Measurements from ENCODE around the gene ITIH5. TPM values are rescaled to one million over a fixed set of nuclear protein-coding genes. Genes with fewer than 3 reads are reported as not detected.
A peak's percentile ranks its signal among the peaks of the same experiment; 100 is the strongest.

ITIH5 gene
- total RNA-seq, 1 donor from 2014 or later, result not detected

- Mint-ChIP-seq H3K36me3 (ENCODE audit: low read depth) (no peaks in the 10 kb centered on the region), H3K4me1 (peaks cover 14% of the 10 kb centered on the region), H3K9me3 (no peaks in the 10 kb centered on the region), H3K4me3 (no peak overlapping the region), H3K27ac (no peak overlapping the region), H3K27me3 (peaks cover 4% of the 10 kb centered on the region)
- DNase-seq (no peak), ATAC-seq (ENCODE audit: low read depth) (peak; percentile 82)
- ChIA-PET POLR2A (interaction anchor here (0.6 to 1.1 kb wide), 5 partner anchors 40 to 459 kb away, joined by 3 to 11 read pairs (median 4); partner anchors contain the start of genes SFMBT2 and TAF3), CTCF (interaction anchor here (0.6 to 4.3 kb wide), 28 partner anchors 10 to 1777 kb away, joined by 3 to 86 read pairs (median 4); partner anchors contain the start of genes SFMBT2 and TAF3)
- intact Hi-C loops (cut with micrococcal nuclease), result loop anchor here (1.0 to 10.0 kb wide), 10 partner anchors 53 to 1777 kb away; partner anchors contain the start of genes ITIH5 and SFMBT2
- TF ChIP-seq, protein P1, sequence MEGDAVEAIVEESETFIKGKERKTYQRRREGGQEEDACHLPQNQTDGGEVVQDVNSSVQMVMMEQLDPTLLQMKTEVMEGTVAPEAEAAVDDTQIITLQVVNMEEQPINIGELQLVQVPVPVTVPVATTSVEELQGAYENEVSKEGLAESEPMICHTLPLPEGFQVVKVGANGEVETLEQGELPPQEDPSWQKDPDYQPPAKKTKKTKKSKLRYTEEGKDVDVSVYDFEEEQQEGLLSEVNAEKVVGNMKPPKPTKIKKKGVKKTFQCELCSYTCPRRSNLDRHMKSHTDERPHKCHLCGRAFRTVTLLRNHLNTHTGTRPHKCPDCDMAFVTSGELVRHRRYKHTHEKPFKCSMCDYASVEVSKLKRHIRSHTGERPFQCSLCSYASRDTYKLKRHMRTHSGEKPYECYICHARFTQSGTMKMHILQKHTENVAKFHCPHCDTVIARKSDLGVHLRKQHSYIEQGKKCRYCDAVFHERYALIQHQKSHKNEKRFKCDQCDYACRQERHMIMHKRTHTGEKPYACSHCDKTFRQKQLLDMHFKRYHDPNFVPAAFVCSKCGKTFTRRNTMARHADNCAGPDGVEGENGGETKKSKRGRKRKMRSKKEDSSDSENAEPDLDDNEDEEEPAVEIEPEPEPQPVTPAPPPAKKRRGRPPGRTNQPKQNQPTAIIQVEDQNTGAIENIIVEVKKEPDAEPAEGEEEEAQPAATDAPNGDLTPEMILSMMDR (IDR thresholded peaks at IDR 0.05), result no peak
These were observed 141.3 kb downstream of the ITIH5 start for GRCh38 chr10:7525314-7526016.

GRCh38 chr10:7523656-7524055, 143.1 kb downstream of the ITIH5 start:
- no peak overlapping the region for H3K27ac Mint-ChIP-seq
- H3K9me3 Mint-ChIP-seq, result no peaks in the 10 kb centered on the region
- ChIA-PET POLR2A (no interaction called here), CTCF (interaction anchor here (0.8 to 4.3 kb wide), 3 partner anchors 163 to 1779 kb away, joined by 3 to 86 read pairs (median 3); no protein-coding TSS in a partner anchor)
- H3K27me3 Mint-ChIP-seq, result peaks cover 2% of the 10 kb centered on the region
- H3K4me1 Mint-ChIP-seq, result peaks cover 15% of the 10 kb centered on the region
- no peak overlapping the region for H3K4me3 Mint-ChIP-seq
- TF ChIP-seq, protein P1 (IDR thresholded peaks at IDR 0.05), result no peak
- no peaks in the 10 kb centered on the region for H3K36me3 Mint-ChIP-seq (ENCODE audit: low read depth)
- intact Hi-C loops (cut with micrococcal nuclease), result loop anchor here (2.0 to 10.0 kb wide), 3 partner anchors 39 to 859 kb away; no protein-coding TSS in a partner anchor
- no peak for DNase-seq
- ATAC-seq (ENCODE audit: low read depth), result no peak

DNA sequence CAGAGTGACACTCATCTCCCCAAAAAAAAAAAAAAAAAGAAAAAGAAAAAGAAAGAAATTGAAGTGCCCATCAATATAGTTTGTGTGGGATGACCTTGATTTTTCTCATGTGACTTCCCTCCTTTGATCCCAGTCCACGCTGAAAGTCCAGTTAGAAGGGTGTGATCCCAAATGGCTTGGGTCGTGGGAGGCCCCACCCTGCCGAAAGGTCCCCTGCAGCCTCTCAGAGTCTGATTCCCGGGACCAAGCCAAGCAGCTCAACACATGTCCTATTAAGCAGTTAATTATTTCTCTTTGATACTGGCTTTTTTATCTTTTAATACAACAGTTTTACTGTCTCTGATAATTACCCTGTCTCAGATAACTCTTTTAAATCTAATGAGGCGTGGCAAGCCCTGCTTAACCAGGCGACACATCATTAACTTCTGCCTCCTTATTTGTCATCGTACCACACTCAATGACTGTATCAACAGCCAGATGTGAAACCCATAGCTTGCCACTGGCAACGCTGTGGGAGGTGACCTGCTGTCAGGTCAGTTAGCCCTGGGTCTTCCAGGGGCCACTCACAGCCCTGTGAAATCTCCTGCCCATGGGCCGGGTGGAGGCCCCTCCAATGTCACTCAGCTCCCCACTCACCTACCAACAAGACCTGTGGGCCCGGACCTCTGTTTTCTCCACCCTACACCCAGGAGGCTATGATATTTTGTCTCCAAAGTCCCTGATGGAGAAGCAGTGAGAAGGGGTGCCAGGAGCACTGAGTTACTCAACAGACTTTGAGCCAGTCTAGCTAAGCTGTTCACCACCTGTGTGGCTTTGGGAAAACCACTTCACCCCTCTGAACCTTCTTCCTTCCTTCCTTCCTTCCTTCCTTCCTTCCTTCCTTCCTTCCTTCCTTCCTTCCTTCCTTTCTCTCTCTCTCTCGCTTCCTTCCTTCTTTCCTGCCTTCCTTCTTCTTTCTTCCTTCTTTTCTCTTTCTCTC, 146.0 kb downstream of the ITIH5 start:
- H3K4me1 Mint-ChIP-seq, result peaks cover 15% of the 10 kb centered on the region
- TF ChIP-seq, protein P1 (IDR thresholded peaks at IDR 0.05), result no peak
- H3K4me3 Mint-ChIP-seq, result no peak overlapping the region
- intact Hi-C loops (cut with micrococcal nuclease), result loop anchor here (10.0 kb wide), 2 partner anchors 524 to 856 kb away; no protein-coding TSS in a partner anchor
- ChIA-PET POLR2A (interaction anchor here (0.7 kb wide), 1 partner anchor 49 kb away, joined by 3 read pairs; no protein-coding TSS in a partner anchor), CTCF (interaction anchor here (0.6 to 0.7 kb wide), 2 partner anchors 83 to 922 kb away, joined by 3 read pairs; no protein-coding TSS in a partner anchor)
- ATAC-seq (ENCODE audit: low read depth), result peak; percentile 69
- no peaks in the 10 kb centered on the region for H3K9me3 Mint-ChIP-seq
- no peaks in the 10 kb centered on the region for H3K27me3 Mint-ChIP-seq
- no peak overlapping the region for H3K27ac Mint-ChIP-seq
- DNase-seq, result no peak
- H3K36me3 Mint-ChIP-seq (ENCODE audit: low read depth), result no peaks in the 10 kb centered on the region

DNA sequence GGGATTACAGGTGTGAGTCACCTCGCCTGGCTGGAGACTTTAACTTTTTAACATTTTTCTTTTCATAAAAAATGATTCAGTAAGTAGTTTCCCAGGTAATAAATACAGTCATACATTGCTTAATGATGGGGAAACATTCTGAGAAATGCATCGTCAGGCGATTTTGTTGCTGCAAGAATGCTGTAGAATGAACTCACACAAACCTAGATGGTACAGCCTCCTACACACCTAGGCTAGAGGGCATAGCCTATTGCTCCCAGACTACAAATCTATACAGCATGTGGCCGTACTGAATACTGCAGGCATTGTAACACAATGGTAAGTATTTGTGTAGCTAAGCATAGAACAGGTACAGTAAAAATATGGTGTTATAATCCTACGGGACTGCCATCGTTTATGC, 147.4 kb downstream of the ITIH5 start:
- DNase-seq (no peak), ATAC-seq (ENCODE audit: low read depth) (no peak)
- no peak overlapping the region for H3K27ac Mint-ChIP-seq
- ChIA-PET CTCF (no interaction called here), POLR2A (no interaction called here)
- peaks cover 11% of the 10 kb centered on the region for H3K4me1 Mint-ChIP-seq
- intact Hi-C loops (cut with micrococcal nuclease), result no loop called here
- H3K4me3 Mint-ChIP-seq, result no peak overlapping the region
- H3K36me3 Mint-ChIP-seq (ENCODE audit: low read depth), result no peaks in the 10 kb centered on the region
- TF ChIP-seq, protein P1 (IDR thresholded peaks at IDR 0.05), result no peak
- no peaks in the 10 kb centered on the region for H3K27me3 Mint-ChIP-seq
- no peaks in the 10 kb centered on the region for H3K9me3 Mint-ChIP-seq

All from activated B cell treated with CpG ODN at 0.5 μM for 24 hours (primary cell).